KMS-11 (cell line): Measurements from ENCODE around the gene PABPC3.
A peak's percentile ranks its signal among the peaks of the same experiment; 100 is the strongest.

Experiments
- H2AFZ ChIP-seq: fragments of 200-600 bp; sonication (generic); 2 replicates; pipeline ENCODE4 v1.6.1; 2016; ENCODE audit warnings: antibody characterized with exemption, mixed run types, low read depth
- H3K27ac ChIP-seq: fragments of 200-600 bp; sonication (generic); 2 replicates; pipeline ENCODE4 v1.6.1; 2016; ENCODE audit warnings: mild to moderate bottlenecking, mixed run types
- H3K27me3 ChIP-seq: fragments of 200-600 bp; sonication (generic); 2 replicates; pipeline ENCODE4 v1.6.1; 2017; ENCODE audit warnings: mild to moderate bottlenecking, low read depth, mixed run types, moderate library complexity; ENCODE audit not compliant: insufficient read depth
- H3K36me3 ChIP-seq: fragments of 200-600 bp; sonication (generic); 2 replicates; pipeline ENCODE4 v1.6.1; 2017; ENCODE audit warnings: mild to moderate bottlenecking, mixed run types; ENCODE audit not compliant: insufficient read depth
- H3K4me1 ChIP-seq: fragments of 200-600 bp; sonication (generic); 2 replicates; pipeline ENCODE4 v1.6.1; 2016; ENCODE audit warnings: mild to moderate bottlenecking, low read depth, mixed run types; ENCODE audit not compliant: poor library complexity, severe bottlenecking
- H3K4me2 ChIP-seq: fragments of 200-600 bp; sonication (generic); 2 replicates; pipeline ENCODE4 v1.7.0; 2016; ENCODE audit warnings: mild to moderate bottlenecking, mixed run types
- H3K4me3 ChIP-seq: fragments of 200-600 bp; sonication (generic); IDR thresholded peaks from 2 replicates; pipeline ENCODE4 v1.6.1; 2017; ENCODE audit warnings: low read depth, low read length, mixed read lengths; ENCODE audit not compliant: insufficient read depth
- H3K79me2 ChIP-seq: fragments of 200-600 bp; sonication (generic); 2 replicates; pipeline ENCODE4 v1.6.1; 2016; ENCODE audit warnings: low read depth, mixed run types; ENCODE audit not compliant: insufficient read depth
- H3K9ac ChIP-seq: fragments of 200-600 bp; sonication (generic); 2 replicates; pipeline ENCODE4 v1.6.1; 2016; ENCODE audit warnings: mild to moderate bottlenecking, mixed run types
- H4K20me1 ChIP-seq: fragments of 200-600 bp; sonication (generic); 2 replicates; pipeline ENCODE4 v1.6.1; 2016; ENCODE audit warnings: mild to moderate bottlenecking, mixed run types; ENCODE audit not compliant: insufficient read depth
- TF ChIP-seq, protein P1 (sequence below): fragments of 200-600 bp; sonication (generic); conservative IDR thresholded peaks from 2 replicates; pipeline ENCODE4 v1.6.1; 2017; ENCODE audit warnings: low read depth, mild to moderate bottlenecking, antibody characterized with exemption, low read length, moderate library complexity, mixed read lengths

The PABPC3 gene

GRCh38 chr13:25116044-25116443 lies 20.1 kb downstream of the PABPC3 start:
- H4K20me1 ChIP-seq = no peaks in the 10 kb centered on the region
- TF ChIP-seq, protein P1, sequence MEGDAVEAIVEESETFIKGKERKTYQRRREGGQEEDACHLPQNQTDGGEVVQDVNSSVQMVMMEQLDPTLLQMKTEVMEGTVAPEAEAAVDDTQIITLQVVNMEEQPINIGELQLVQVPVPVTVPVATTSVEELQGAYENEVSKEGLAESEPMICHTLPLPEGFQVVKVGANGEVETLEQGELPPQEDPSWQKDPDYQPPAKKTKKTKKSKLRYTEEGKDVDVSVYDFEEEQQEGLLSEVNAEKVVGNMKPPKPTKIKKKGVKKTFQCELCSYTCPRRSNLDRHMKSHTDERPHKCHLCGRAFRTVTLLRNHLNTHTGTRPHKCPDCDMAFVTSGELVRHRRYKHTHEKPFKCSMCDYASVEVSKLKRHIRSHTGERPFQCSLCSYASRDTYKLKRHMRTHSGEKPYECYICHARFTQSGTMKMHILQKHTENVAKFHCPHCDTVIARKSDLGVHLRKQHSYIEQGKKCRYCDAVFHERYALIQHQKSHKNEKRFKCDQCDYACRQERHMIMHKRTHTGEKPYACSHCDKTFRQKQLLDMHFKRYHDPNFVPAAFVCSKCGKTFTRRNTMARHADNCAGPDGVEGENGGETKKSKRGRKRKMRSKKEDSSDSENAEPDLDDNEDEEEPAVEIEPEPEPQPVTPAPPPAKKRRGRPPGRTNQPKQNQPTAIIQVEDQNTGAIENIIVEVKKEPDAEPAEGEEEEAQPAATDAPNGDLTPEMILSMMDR = no peak
- no peak overlapping the region for H2AFZ ChIP-seq
- H3K27ac ChIP-seq = no peak overlapping the region
- peaks cover 38% of the 10 kb centered on the region for H3K4me1 ChIP-seq
- no peak overlapping the region for H3K9ac ChIP-seq
- no peaks in the 10 kb centered on the region for H3K79me2 ChIP-seq
- no peak overlapping the region for H3K4me3 ChIP-seq
- H3K27me3 ChIP-seq = no peaks in the 10 kb centered on the region
- H3K4me2 ChIP-seq = no peak overlapping the region
- no peaks in the 10 kb centered on the region for H3K36me3 ChIP-seq

DNA sequence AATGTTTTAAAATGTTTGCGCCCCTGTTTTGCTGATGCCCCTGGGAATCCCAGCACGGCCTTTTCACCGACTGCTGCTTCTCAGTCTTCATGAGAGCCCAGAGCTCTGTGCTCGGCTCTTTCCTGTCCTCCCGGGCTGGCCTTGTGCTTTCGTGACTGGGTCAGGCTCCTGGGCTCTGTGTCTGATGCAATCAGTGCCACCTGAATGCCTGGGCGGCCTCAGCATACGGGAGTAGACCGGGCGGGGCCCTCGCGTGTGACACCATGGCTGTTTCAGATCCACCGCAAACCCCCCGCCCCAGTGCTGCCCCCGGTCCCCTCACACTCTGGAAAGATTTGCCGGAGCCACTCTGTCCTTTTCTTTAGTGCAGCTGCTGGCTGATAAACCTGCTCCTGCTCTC lies 21.4 kb downstream of the PABPC3 start:
- TF ChIP-seq, protein P1 = no peak
- Histone ChIP-seq H3K4me1 (peaks cover 38% of the 10 kb centered on the region), H3K27ac (peak overlapping the region; percentile 84), H3K9ac (peak overlapping the region; percentile 65; the same call in 1 of the 2 replicates), H2AFZ (peak overlapping the region; percentile 82), H3K4me2 (peak overlapping the region; percentile 78), H3K79me2 (no peaks in the 10 kb centered on the region), H3K4me3 (no peak overlapping the region), H3K36me3 (no peaks in the 10 kb centered on the region), H3K27me3 (no peaks in the 10 kb centered on the region), H4K20me1 (no peaks in the 10 kb centered on the region)

DNA sequence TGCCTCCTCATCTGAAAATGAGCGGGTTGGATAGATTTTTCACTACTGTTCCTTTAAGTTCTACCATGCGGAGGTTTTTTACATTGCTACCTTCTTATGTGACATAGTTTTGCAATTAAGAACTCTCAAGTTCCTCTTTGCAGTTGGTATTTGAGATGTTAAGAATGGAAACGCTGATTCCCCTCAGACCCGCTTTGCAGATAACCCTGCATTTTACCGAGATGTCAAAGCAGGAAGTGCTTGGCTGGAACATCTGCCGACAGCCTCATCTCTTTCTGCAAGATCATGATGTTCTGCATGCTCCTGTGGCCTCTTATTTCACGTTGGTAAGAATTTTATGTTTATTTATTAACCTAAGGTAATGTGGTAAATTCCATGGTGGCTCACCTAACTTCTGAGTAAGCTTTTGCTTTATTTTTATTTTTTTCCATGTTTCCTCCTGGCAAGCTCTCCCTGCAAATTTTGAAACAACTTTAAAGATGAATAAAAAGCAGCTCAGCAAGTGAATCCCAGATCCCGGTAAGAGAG lies 22.5 kb downstream of the PABPC3 start:
- no peaks in the 10 kb centered on the region for H3K79me2 ChIP-seq
- no peak overlapping the region for H3K4me3 ChIP-seq
- H3K4me1 ChIP-seq = peaks cover 38% of the 10 kb centered on the region
- TF ChIP-seq, protein P1 = no peak
- H3K27ac ChIP-seq = no peak overlapping the region
- no peaks in the 10 kb centered on the region for H3K36me3 ChIP-seq
- H3K27me3 ChIP-seq = no peaks in the 10 kb centered on the region
- no peak overlapping the region for H2AFZ ChIP-seq
- no peak overlapping the region for H3K4me2 ChIP-seq
- H4K20me1 ChIP-seq = no peaks in the 10 kb centered on the region
- H3K9ac ChIP-seq = no peak overlapping the region

GRCh38 chr13:25130944-25131343 lies 35.0 kb downstream of the PABPC3 start:
- H3K36me3 ChIP-seq = no peaks in the 10 kb centered on the region
- no peak overlapping the region for H3K9ac ChIP-seq
- H2AFZ ChIP-seq = no peak overlapping the region
- no peak overlapping the region for H3K4me2 ChIP-seq
- no peaks in the 10 kb centered on the region for H4K20me1 ChIP-seq
- H3K79me2 ChIP-seq = no peaks in the 10 kb centered on the region
- TF ChIP-seq, protein P1 = no peak
- no peaks in the 10 kb centered on the region for H3K4me1 ChIP-seq
- no peak overlapping the region for H3K27ac ChIP-seq
- H3K4me3 ChIP-seq = no peak overlapping the region
- H3K27me3 ChIP-seq = no peaks in the 10 kb centered on the region
